ENCODE results near the gene NCAM1. TPM values are rescaled to one million over a fixed set of nuclear protein-coding genes. Genes with fewer than 3 reads are reported as not detected.

Gene NCAM1
- total and polyA plus RNA-seq, 2 donors (not counting 1 experiment from before 2014, with no cell fraction given), result 0.17 to 2.6 TPM

- Histone ChIP-seq H3K4me3 (replicated peaks in 1 of 4; ENCODE audit: control extremely low read depth in 1 of 4, insufficient read depth in 1 of 4, low read depth in 3 of 4, low read length in 4 of 4) (no peak overlapping the region), H3K4me1 (ENCODE audit: control insufficient read depth, extremely low read depth, insufficient read depth, low read length) (no peaks in the 10 kb centered on the region), H3K4me2 (ENCODE audit: extremely low read depth, insufficient read depth, low read length) (no peak overlapping the region), H3K79me2 (ENCODE audit: control insufficient read depth, insufficient read depth, low read length) (no peaks in the 10 kb centered on the region), H3K27ac (ENCODE audit: insufficient read depth, low read length) (no peak overlapping the region), H3K9ac (ENCODE audit: insufficient read depth, low read length) (no peak overlapping the region), H3K36me3 (ENCODE audit: control insufficient read depth, insufficient read depth, low read length) (no peaks in the 10 kb centered on the region), H2AFZ (ENCODE audit: low read length) (no peak overlapping the region), H3K27me3 (ENCODE audit: control insufficient read depth, insufficient read depth, low read length) (no peaks in the 10 kb centered on the region), H4K20me1 (ENCODE audit: control insufficient read depth, extremely low read depth, insufficient read depth, low read length) (no peaks in the 10 kb centered on the region), H3K9me3 (ENCODE audit: control insufficient read depth, insufficient read depth, low read depth, low read length) (no peaks in the 10 kb centered on the region)
- DNase-seq (ENCODE audit: low read depth in 2 of 2), result no peak
- TF ChIP-seq CTCF (conservative IDR thresholded peaks at IDR 0.05 in 1 of 2, IDR thresholded peaks at IDR 0.05 in 1 of 2; ENCODE audit: low read depth in 1 of 2, low read length in 2 of 2) (no peak), EZH2 (IDR thresholded peaks at IDR 0.05; ENCODE audit: low read length, missing control alignments) (no peak)
Measured at GRCh38 chr11:113288286-113288863, 327.2 kb downstream of the NCAM1 start.

GRCh38 chr11:113289431-113290187 lies 328.4 kb downstream of the NCAM1 start:
- Histone ChIP-seq H3K79me2 (ENCODE audit: control insufficient read depth, insufficient read depth, low read length) (no peaks in the 10 kb centered on the region), H2AFZ (ENCODE audit: low read length) (no peak overlapping the region)

More at GRCh38 chr11:113289431-113290187, 328.4 kb downstream of the NCAM1 start:
- H4K20me1 ChIP-seq (ENCODE audit: control insufficient read depth, extremely low read depth, insufficient read depth, low read length), result no peaks in the 10 kb centered on the region
- H3K4me3 ChIP-seq (replicated peaks in 1 of 4; ENCODE audit: control extremely low read depth in 1 of 4, insufficient read depth in 1 of 4, low read depth in 3 of 4, low read length in 4 of 4), result no peak overlapping the region
- no peak overlapping the region for H3K27ac ChIP-seq (ENCODE audit: insufficient read depth, low read length)
- peak; percentile 16 to 53 for DNase-seq (ENCODE audit: low read depth in 2 of 2)
- H3K36me3 ChIP-seq (ENCODE audit: control insufficient read depth, insufficient read depth, low read length), result no peaks in the 10 kb centered on the region
- no peaks in the 10 kb centered on the region for H3K4me1 ChIP-seq (ENCODE audit: control insufficient read depth, extremely low read depth, insufficient read depth, low read length)
- H3K9ac ChIP-seq (ENCODE audit: insufficient read depth, low read length), result no peak overlapping the region
- TF ChIP-seq EZH2 (IDR thresholded peaks at IDR 0.05; ENCODE audit: low read length, missing control alignments) (no peak), CTCF (conservative IDR thresholded peaks at IDR 0.05 in 1 of 2, IDR thresholded peaks at IDR 0.05 in 1 of 2; ENCODE audit: low read depth in 1 of 2, low read length in 2 of 2) (peak; percentile 97 to 98)
- no peaks in the 10 kb centered on the region for H3K9me3 ChIP-seq (ENCODE audit: control insufficient read depth, insufficient read depth, low read depth, low read length)
- no peaks in the 10 kb centered on the region for H3K27me3 ChIP-seq (ENCODE audit: control insufficient read depth, insufficient read depth, low read length)
- H3K4me2 ChIP-seq (ENCODE audit: extremely low read depth, insufficient read depth, low read length), result no peak overlapping the region

All from fibroblast of lung (primary cell).